Adrenal gland (tissue), 5 donors: Measurements from ENCODE around the gene MAVS.

Source experiments
- CTCF ChIP-seq, 6 experiments: fragments of 450-650 bp in 4 of 6; fragments of 200-600 bp in 2 of 6; sonication (generic) in 1 of 6; IDR thresholded peaks; 1 replicate in 5 of 6; 2 replicates in 1 of 6; pipeline versions ENCODE4 v1.5.1 to v1.8.0; 2016 to 2021; ENCODE audit warnings: antibody characterized with exemption in 6 of 6, mild to moderate bottlenecking in 2 of 6, moderate library complexity in 1 of 6
- POLR2A ChIP-seq, 2 donors: fragments of 450-650 bp; IDR thresholded peaks; one replicate each; pipeline ENCODE4 v1.6.1; 2017; ENCODE audit warnings: antibody characterized with exemption in 2 of 2, mild to moderate bottlenecking in 2 of 2, moderate library complexity in 1 of 2
- donor health status: DM: no; HTN: no; CAD: no.

- TF ChIP-seq CTCF (IDR thresholded peaks at IDR 0.05) (no peak), POLR2A (IDR thresholded peaks at IDR 0.05) (no peak)
These were observed 4.2 kb upstream of the MAVS start for GRCh38 chr20:3842348-3842930.
